Keratinocyte (primary cell): ENCODE data around the gene ALKBH2.

Experiments used
- EZH2 ChIP-seq: IDR thresholded peaks from one replicate; pipeline ENCODE4 v1.6.1; 2012; ENCODE audit warnings: inconsistent platforms, mild to moderate bottlenecking, low read length, moderate library complexity
- TF ChIP-seq, protein P1 (sequence below), 3 experiments: IDR thresholded peaks in 1 of 3; conservative IDR thresholded peaks in 1 of 3; optimal IDR thresholded peaks in 1 of 3; 2 replicates in 2 of 3; 3 replicates in 1 of 3; pipeline versions ENCODE3 to v1.5.1; 2011; ENCODE audit warnings: low read length in 3 of 3, mild to moderate bottlenecking in 3 of 3, moderate library complexity in 2 of 3, control low read depth in 1 of 3, inconsistent platforms in 1 of 3; ENCODE audit not compliant: insufficient read depth in 2 of 3; ENCODE audit errors: extremely low read depth in 1 of 3

DNA sequence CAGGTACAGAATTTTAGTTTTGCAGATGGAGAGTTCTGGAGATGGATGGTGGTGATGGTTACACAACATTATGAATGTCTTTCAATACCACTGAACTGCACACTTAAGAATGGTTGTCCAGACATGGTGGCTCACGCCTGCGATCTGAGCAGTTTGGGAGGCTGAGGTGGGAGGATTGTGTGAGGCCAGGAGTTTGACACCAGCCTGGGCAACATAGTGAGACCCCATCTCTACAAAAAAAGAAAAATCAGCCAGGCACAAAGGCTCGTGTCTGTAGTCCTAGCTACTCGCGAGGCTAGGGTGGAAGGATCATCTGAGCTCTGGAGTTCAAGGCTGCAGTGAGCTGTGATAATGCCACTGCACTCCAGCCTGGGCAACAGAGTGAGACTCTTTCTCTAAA lies 49.0 kb downstream of the ALKBH2 start:
- no peak for TF ChIP-seq EZH2
- TF ChIP-seq, protein P1, sequence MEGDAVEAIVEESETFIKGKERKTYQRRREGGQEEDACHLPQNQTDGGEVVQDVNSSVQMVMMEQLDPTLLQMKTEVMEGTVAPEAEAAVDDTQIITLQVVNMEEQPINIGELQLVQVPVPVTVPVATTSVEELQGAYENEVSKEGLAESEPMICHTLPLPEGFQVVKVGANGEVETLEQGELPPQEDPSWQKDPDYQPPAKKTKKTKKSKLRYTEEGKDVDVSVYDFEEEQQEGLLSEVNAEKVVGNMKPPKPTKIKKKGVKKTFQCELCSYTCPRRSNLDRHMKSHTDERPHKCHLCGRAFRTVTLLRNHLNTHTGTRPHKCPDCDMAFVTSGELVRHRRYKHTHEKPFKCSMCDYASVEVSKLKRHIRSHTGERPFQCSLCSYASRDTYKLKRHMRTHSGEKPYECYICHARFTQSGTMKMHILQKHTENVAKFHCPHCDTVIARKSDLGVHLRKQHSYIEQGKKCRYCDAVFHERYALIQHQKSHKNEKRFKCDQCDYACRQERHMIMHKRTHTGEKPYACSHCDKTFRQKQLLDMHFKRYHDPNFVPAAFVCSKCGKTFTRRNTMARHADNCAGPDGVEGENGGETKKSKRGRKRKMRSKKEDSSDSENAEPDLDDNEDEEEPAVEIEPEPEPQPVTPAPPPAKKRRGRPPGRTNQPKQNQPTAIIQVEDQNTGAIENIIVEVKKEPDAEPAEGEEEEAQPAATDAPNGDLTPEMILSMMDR (optimal IDR thresholded peaks at IDR 0.05 in 1 of 3, IDR thresholded peaks at IDR 0.05 in 1 of 3, conservative IDR thresholded peaks at IDR 0.05 in 1 of 3; ENCODE audit: extremely low read depth in 1 of 3, insufficient read depth in 2 of 3, low read length in 3 of 3) = no peak
